HG03558 (cell line): Measurements from ENCODE around the gene TRERF1.
"Not testable (repeated sequence)": the region's sequence is repeated elsewhere in the genome, so short reads cannot be mapped to it uniquely, and the experiment has no call there.

Experiments
- ATAC-seq: cut with Tn5 transposase; IDR thresholded peaks from one replicate; pipeline ENCODE4 v1.9.1; 2021; ENCODE audit warnings: moderate number of reproducible peaks; ENCODE audit not compliant: unreplicated experiment; ENCODE audit errors: extremely low read depth

Gene TRERF1

DNA sequence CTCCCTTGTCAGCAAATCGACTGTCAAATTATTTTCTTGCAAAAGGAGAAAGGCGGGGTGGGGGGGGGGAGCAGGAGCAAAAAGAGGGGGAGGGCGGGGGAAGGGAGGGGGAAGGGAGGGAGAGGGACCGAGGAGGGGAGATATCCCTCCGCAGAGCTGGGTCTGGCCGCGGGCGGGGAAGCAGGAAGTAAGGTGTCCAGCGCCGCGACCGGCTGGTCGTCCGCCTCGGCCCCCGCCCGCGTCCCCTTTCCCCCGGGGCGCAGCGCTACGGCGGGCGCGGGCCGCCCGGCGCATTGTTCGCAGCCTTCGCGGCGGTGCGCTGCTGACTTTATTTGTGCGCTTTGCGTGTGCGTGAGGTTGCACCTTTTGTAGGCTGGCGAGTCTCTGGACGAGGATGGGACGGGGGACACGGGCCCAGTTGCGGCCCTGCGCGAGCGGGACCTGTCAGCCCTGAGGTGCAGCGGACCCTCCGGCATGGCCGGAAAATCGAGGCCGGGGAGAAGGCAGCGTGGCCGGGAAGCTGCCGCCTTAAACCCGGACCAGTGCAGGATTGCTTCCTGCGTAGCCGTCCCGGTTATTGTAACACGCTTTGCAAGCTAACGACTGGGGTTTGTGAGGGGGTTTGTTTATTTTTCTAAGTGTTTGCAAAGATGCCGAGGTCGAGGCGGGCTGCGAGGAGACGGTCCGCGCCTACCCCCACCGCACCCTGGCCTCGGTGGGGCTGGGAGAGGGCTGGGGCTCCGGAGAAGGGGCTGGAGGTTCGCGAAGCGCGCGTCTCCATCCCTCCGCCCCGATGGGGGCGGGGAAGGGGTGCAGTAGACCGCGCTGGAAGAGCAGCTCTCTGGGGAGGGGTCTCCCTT is 675 bp upstream of the TRERF1 start:
- ATAC-seq, result no peak

DNA sequence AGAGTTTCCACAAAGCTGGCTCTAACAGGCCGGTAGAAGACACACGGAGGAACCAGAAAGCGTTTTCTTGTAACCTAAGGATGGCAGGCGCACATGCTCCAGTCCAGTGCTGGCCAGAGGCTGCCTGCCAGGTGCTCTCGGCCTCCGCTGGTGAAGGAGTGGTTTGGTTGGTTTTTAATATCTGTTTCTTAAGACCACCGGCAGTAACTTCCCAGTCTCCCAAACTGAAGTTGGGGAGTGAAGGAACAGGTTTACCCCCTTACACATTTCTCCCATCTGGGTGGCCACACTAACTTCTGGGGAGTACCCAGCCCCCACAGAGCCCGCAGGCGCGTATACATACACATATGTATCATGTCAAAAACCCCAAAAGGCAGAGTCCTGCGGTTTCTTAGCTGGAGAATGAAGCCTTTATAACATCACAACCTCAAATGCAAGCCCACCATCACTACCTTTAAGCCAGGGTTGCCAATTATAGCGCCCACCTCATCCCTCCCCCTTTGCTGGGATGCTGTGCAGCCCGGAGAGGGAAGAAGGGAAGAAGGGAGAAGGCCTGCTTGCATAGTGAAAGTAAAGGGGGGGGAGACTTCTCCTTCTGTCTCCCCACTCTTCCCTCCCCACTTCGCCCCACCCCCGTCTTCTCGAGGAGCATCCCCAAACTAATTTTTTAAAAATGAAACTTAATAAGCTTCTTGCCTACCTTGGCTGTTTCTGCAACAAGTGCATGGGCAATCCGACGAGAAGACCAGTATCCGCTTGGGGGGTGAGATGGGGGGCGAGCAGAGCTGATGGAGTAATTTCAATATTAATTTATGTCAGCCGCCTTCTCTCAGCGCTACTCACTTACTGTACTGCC is 1.0 kb downstream of the TRERF1 start:
- ATAC-seq, result no peak

DNA sequence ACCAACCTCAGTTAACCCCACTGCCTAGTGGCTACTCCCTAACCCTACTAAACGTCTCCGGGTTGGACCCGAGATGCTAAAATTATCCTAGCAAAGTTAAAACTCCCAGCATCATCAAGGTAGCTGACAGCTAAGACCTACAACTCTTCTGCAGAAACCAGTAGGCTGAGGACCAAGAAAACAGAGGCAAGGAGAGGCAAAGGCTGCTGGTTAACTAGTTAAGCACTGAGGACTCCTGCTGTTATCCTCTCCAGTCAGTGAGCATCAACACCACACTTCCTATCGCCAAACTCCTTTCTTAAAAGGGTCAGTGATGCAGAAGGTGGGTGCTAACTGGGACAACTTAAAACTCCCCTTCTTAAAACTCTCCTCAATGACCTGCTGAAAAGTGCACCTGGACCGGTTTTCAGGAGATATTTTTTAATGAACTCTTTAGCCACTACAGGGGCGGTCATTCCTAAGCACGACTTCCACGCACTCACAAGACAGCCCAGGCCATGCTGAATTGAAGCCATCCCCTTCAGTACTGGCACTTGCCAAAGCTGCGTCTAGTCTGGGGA is 1.7 kb downstream of the TRERF1 start:
- no peak for ATAC-seq

DNA sequence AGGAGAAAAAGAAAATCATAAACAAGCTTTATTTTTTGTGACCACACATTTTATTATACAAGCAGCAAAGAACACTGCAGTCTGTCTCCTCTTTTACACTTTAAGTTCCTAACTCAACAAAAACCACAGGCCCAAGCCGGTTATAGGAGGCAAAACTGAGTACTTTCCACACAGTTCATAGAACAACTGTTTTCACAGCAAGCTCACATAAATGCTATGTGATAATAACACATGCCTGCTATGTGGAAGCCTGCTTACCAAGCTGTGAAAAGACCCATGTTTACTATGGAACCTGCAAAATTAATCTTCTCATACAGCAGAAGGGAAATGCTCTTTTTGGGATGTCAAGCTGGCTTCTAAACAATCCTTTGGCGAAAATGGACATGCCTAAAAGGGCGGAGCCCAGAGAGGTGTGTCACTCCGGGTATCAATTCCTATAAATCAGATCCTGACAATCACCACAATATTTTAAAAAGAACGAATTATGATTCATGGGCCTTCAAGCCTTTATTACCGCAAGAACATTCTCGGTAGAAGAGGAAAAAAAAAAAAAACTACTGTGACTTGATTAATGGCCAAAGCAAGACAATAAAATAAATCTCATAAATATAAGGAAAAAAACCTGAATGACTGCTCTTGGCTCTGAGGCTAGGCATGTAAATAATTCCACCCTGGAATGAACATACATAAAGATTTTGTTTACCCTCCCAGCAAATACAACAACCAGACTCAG is 2.6 kb downstream of the TRERF1 start:
- ATAC-seq, result no peak

DNA sequence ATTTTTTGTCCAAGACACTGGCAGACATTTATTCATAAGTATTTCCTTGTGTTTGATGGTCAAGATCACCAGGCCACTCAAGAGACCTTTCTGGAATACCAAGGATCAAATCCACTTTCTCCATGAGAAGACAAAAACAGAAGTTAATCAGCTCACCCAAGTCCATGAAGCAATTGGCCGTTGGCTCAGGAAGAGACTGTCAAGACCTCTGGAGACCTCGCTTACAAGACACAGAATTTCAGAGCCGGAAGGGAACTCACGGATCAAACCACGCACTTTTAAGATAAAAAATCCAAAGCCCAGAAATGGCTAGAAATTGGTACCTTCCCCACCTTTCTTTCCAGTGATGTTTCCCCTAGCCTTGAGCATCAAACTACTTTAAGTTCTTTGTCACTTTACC is 3.3 kb downstream of the TRERF1 start:
- ATAC-seq, result no peak

DNA sequence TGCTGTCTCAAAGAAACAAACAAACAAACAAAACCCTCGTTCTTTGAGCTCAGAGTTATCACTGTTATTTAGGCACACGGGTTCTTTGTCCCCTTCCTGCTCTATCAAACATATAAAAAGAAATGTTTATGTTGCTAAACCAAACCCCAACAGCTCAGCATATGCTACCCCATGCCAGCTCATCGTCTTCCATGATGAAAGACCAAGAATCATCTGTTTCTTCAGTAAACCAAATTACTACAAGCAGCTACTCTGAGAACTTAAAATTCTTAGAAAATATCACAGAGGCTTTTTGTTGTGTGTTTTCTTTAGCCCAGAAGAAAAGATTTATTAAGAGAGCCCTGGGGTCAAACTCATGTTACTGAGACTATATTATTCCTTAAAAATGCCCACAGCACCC is 4.7 kb downstream of the TRERF1 start:
- ATAC-seq, result no peak

DNA sequence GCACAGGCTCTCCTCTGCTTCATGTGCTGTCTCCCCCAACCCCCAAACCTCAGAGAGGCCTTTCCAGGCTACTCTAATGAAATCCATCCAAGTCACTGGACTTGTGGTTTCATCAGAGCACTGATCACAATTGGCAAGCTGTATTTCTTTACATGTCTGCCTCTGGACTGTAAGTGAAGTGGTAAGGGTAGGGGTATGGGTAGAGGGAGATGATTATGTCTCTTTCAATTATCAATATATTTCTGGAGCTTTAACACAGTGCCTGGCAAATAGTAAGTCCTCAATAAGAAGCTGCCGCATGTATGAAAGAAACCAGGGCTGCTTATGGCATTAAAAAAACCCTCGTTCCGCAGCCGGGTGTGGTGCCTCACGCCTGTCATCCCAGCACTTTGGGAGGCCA is 5.4 kb downstream of the TRERF1 start:
- ATAC-seq, result no peak

DNA sequence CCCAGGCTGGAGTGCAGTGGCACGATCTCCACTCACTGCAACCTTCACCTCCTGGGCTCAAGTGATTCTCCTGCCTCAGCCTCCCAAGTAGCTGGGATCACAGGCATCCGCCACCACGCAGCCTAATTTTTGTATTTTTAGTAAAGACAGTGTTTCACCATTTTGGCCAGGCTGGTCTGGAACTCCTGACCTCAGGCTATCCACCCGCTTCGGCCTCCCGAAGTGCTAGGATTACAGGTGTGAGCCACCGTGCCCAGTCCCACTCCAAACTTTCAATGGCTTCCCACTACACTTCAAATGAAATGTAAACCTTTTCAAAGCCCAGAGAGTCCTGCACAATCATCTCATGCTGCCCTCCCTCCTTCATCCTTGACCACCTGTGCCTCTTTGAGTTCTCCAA is 5.8 kb downstream of the TRERF1 start:
- ATAC-seq, result not testable (repeated sequence)

DNA sequence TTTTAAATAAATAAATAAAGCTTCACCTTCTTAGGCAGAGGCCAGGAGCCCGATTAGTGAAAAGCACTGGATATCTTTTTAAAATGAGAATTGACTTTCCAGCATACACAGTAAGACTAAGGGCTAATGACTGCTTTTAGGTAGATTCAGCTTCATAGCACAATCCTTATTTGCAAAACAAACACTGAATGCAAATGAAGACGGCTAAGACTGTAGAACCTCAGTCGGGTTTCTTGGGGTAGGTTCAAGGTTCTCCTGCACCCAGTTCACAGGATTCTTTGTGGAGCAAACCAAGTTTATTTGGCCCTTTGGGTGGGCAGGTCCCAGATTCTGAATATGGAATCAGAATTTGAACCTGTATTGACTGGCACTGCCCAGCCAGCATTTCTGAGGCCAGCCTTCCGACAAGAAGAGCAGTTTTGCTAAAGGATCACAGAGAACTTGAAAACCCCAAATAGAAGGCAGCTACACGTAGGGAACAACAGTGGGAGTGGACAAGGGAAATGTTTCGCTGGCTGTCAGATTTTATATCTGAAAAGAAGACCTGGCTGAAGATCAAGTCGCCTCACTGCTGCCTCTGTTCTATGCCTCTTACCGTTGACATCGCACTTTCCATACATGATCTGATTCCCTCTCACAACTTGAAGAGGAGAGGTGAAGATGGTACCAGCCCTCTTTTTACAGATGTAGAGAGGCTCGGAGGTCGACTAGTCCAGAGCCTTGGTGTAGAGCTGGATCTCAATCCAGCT is 8.2 kb downstream of the TRERF1 start:
- no peak for ATAC-seq

DNA sequence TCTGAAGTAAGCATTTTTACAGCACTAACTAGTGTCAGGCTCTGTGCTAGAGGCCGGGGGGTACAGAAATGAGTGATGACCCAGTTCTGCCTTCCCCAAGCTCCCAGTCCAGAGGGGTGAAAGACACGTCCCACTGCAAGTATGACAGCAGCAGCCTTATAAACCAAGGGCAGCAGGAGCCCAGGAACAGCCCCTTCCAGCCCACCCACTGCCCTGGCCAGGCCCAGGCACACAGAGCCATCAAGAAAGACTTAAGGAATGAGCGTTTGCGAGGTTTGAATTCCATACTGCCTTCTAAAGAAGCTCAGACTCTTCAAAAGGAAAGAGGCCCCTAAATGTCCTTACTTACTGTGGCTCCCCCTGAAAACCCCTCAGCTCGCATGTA is 10.0 kb downstream of the TRERF1 start:
- no peak for ATAC-seq

DNA sequence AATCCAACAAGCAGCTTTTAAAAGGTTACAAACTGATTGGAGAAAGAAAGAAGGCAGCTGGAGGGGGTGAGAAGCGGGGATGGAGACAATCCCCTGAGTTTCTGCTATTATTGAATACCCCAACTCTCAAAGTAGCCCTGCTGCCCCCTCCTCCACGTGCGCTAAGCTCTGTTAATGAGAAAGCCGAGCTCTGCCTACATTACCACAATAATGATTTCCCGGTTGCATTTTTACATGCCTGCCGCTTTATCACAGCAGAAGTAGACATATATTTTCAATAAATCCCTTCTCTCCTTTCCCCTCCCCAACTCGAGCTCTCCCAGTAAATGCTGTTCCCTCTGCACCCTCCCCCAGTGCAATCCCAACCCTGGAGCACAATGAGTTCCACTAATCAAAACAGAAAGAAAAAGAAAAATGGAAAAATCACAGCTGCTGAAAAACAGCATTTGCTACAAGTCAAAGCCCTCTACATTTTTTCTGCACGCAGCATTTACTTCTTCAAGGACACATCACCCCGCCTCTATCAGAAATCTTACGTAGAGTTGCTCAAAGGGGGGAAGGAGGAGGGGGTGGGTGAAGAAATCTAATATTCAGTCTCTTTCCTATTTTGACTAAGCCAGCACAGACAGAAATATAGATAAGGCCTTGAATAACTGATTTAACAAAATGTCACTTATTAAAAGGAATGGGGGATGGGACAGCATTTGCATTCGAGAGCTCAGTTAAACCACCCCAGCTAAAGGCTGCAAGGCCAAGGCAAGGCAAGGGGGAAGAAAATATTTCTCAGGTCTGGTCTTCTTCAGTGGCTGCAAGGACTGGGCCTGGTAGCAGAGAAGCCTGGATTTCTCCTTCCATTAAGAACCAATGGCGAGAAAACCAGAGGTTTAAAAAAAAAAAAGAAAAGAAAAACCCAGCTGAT is 10.7 kb downstream of the TRERF1 start:
- ATAC-seq, result no peak

DNA sequence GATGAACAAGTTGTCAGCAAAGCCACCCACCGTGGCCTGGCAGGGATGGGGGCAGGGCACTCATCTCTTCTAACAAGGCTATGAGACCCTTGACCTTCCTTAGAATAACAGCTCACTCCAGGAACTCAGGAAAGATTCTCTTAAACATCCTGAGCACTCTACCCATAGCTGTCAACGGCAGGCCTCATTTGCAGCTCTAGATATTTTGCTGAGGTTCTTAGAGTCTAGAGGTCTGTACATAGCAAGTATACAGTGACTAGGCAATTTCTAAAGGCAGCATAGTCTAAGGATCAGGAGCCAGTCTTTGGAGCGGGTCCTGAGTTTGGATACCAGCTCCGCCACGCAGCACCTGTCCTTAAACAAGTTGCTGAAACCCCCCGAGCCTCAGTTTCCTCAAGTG is 11.7 kb downstream of the TRERF1 start:
- no peak for ATAC-seq

DNA sequence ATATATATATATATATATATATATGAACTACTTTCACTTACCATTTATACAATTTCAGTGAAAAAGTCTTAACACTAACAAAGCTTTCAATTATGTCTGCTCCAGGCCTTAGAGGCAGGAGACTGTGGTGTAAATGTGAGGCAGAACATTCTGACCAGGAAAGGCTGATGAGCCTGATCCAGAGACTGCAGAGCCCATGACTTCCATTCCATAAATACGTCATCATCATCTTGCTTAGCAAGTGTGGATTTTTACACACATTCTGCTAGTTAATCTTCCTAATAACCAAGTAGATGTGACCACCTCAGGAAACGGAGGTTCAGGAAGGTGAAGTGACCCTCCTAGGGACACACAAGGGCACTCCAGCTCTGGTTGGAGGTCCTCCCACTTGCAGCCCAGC is 14.9 kb downstream of the TRERF1 start:
- no peak for ATAC-seq

DNA sequence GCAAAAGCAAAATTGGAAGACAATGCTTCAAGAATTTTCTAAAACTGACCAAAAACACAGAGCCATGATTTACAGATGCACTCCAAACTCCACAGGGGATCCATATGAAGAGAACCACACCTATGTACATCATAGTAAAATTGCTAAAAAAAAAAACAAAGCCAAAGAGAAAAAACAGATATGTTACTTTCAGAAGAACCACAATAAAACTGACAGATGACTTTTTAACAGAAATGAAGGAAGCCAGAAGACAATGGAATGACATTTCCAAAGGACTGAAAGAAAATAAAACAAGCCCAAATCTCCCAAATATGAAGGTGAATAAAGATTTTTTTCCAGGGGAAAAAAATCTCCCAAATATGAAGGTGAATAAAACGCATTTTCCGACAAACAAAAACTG is 17.5 kb downstream of the TRERF1 start:
- no peak for ATAC-seq

DNA sequence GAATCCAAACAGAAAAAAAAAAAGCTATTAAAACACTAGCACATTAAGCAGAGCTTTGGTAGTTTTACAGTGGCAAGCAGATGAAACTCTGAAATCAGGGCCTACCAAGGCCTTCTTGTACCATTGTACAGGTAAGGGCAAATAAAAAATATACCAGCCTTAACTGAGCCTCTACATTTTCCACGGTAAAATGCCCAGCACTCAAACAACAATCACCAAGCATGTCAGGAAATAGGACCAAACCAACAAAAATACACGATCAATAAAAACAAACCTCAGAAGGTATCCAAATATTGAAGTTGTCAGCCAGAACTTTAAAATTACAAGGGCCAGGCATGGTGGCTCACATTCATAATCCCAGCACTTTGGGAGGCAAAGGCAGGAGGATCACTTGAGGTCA is 18.3 kb downstream of the TRERF1 start:
- no peak for ATAC-seq

DNA sequence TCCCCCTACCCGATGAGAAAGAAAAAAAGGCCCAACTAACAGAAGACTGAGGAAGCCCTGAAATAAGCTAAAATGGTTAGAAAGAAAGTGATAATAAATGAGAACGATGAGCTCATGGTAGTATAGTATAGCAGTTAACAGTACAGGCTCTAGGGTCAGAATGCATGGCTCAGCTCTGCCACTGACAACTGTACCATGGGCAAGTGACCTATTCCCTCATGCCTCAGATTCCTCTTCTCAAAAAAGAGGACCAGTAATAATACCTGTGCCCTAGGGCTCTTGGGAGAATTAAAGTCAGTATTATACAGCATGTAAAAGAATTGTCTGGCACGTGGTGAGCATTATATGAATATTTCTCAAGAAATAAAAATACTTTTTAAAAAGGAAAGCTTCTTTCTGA is 19.8 kb downstream of the TRERF1 start:
- ATAC-seq, result no peak

DNA sequence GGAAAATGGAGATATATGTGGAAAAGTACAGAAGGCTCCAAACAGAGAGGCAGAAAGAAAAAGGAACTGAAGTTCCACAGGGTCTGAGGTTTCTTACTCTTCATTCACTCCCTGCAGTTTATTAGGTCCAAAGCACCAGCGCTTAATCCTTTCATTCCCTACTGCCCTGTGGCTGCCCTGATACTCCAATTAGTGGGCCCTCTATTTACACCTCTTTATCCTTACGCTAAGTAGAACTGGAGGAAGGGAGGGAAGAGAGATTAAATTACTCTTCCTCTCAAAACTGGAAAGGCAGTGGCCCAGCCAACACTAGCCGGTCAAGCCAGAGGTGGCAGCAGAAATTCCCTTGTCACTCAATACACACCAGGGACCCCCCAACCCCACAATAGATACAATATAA is 20.4 kb downstream of the TRERF1 start:
- no peak for ATAC-seq

DNA sequence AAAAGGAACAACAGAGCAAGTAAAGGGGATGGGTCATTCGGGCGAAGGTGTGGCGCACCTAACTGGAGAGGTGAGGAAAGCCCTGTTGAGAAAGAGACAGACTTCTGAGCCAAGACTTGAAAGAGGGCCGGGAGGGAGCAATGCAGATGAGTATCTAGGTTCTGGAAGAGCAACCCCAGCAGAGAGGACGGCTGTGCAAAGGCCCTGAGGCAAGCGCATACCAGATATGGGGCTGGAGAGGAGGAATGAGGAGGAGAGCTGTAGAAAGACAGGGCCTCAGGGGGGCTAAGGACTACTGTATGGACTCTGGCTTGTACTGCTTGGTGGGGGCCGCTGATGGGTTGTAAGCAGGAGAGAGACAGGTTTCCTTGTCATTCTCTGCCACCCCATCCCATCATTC is 21.9 kb downstream of the TRERF1 start:
- no peak for ATAC-seq

DNA sequence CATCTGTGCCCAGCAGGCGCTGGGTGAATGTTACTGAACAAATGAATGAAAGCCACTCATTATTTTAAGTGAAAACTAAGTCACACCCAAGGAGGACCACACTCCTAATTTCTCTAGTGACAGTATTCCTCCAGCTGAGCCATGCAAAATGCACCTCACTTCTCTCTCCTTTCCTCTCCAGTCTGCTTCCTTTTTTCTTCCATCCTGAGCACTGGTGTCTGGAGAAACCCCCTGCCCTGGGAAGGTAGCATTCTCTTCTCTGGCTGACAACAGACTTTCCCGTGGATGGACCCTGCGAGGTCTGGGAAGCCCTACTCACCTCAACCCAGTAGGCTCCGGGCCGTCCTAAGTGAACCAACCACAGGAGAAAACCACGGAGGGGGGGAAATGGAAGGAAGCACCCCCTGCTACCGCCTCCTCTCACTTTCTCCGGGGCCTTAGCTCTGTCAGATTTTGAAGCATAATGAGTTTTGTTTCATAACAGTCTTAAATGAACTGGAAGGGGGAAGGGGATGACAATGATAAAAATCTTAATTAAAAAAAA is 22.6 kb downstream of the TRERF1 start:
- ATAC-seq, result no peak
